Transverse colon (tissue), 4 donors: ENCODE results near the gene GTF2IRD2. TPM values are rescaled to one million over a fixed set of nuclear protein-coding genes. Genes with fewer than 3 reads are reported as not detected.
"Not testable (repeated sequence)": the region's sequence is repeated elsewhere in the genome, so short reads cannot be mapped to it uniquely, and the experiment has no call there.

Experiments used
- DNase-seq: peaks from one replicate; pipeline ENCODE4 v3.0.0-alpha.2; 2019
- H3K27ac ChIP-seq, 4 donors: fragments of 200-600 bp; sonication (generic); 2 replicates each; pipeline ENCODE4 v1.5.1; 2016 to 2018; ENCODE audit warnings: inconsistent platforms in 4 of 4
- H3K27me3 ChIP-seq: fragments of 200-600 bp; sonication (generic); 2 replicates; pipeline ENCODE4 v1.5.1; 2017; ENCODE audit warnings: inconsistent platforms
- H3K36me3 ChIP-seq, 4 donors: fragments of 200-600 bp; sonication (generic); 2 replicates each; pipeline ENCODE4 v1.5.1; 2017 to 2019; ENCODE audit warnings: inconsistent platforms in 4 of 4
- H3K4me1 ChIP-seq, 4 donors: fragments of 200-600 bp; sonication (generic); 2 replicates each; pipeline ENCODE4 v1.5.1; 2017 to 2020; ENCODE audit warnings: inconsistent platforms in 4 of 4
- H3K4me3 ChIP-seq, 4 donors: fragments of 200-600 bp; sonication (generic); 1 replicate in 1 of 4; 2 replicates in 3 of 4; pipeline versions ENCODE4 v1.5.1 to v1.6.1; 2017 to 2019; ENCODE audit warnings: inconsistent platforms in 4 of 4
- H3K9me3 ChIP-seq, 2 donors: fragments of 200-600 bp; sonication (generic); 2 replicates each; pipeline ENCODE4 v1.5.1; 2017 to 2019; ENCODE audit warnings: inconsistent platforms in 2 of 2
- WGBS, 2 donors: methylation state at CpG; one replicate each; pipeline ENCODE4 v1.1.5; 2018; ENCODE audit warnings: low coverage in 1 of 2; 5-methylcytosine and 5-hydroxymethylcytosine counted together
- in situ Hi-C, 4 donors: fragments of 200-750 bp; cut with MboI; loops; one replicate each; pipeline versions ENCODE4 v1.15.0 to v1.15.1; 2017; ENCODE audit warnings: low sequenced_read_pairs in 3 of 4, low pct_ligation_motif_present in 1 of 4, low pct_unique_long_range_greater_than_20kb in 1 of 4
- intact Hi-C: fragments of 100-400 bp; cut with DNase I; formaldehyde crosslinking; loops from one replicate; pipeline ENCODE4 v1.15.1; 2023; ENCODE audit warnings: low total_unique reads
- small RNA-seq, 4 donors: library from RNA; depleted of rRNA; stranded (forward); fragments of <200 nt; gene quantifications; one replicate each; pipeline ENCODE3, GENCODE V24; 2016
- total RNA-seq, 4 donors: library from RNA; depleted of rRNA; stranded (reverse); fragments of >200 nt; gene quantifications; one replicate each; pipeline ENCODE4 v1.1.0, GENCODE V29; 2016

Gene GTF2IRD2
- total RNA-seq, 4 donors from 2014 or later: 12.1 to 103 (median 24.9) TPM

DNA sequence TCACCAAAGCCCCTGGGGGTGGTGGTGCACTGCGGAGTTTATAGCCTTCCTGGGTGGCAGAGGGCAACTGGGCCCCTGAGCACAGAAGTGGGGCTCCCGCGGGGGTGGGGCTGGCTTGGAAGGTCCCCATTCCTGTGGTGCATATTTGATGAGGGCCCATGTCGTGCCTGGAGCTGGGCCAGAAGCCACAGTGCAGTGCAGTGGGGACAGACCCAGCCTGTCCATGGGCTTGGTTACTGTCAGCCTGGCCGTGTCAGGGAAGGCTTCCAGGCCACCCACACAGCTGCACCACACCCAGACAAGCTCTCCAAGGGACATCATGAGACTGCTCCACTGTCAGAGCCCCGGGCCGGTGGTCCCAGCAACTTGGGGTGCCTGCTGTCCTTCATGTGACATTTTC, 84.9 kb downstream of the GTF2IRD2 start:
- H3K27me3 ChIP-seq, H3K9me3 ChIP-seq, in situ Hi-C loops, H3K4me3 ChIP-seq, DNase-seq, H3K27ac ChIP-seq, H3K4me1 ChIP-seq, intact Hi-C loops, H3K36me3 ChIP-seq: not testable (repeated sequence)
- WGBS, 2 donors: 20% methylated on average over 1 of the region's 7 CpGs; no CpG with 5 or more reads in 1 of the 2 donors

DNA sequence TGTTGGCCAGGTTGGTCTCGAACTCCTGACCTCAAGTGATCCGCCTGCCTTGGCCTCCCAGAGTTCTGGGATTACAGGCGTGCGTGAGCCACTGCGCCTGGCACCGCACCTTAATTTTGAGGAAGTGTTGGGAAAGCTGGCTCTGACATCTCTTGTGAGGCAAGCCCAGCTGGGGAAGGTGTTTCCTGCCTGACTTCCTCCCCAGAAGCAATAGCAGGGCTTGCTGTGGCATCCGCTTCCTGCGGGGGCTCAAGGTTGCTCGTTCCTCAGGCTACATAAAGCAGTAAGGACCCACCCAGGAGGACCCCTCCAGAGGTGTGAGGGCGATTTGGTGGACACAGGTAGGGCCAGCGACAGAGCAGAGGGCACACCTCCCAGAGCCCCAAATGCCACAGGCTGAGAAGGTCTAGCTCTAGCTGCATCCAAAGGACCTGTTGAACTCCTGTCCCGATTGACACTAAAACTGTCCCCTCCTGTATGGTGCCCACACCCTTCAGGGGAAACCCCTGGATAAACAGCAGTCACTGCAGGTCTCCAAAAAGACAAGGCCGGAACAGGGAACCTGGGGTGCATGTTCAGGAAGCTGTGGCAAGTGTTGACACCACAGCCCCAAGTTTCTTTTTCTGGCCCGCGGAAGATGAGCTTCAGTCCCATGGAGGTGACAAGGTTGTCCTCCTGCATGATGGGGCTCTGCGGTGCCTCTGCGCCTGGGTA, 86.0 kb downstream of the GTF2IRD2 start:
- DNase-seq: not testable (repeated sequence)

DNA sequence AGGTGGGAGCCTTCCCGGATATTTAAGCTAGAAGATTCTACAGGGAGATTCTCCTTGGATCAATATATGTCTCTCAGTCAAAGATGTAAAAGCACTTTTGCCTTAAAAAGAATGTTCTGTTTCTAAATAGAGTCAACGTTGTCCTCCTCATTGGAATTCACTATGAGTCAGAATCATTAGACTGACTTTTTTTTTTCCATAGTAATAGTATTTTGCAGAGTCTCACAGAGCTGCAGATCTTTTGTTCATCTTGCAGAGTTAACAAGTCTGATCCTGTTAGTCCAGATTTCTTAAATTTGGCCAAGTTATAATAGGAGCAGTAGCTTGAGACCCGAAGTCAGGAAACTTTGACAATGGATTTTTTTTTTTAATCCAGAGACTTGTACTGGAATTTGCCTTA, 92.4 kb downstream of the GTF2IRD2 start:
- in situ Hi-C loops, H3K9me3 ChIP-seq, H3K36me3 ChIP-seq, intact Hi-C loops, H3K27ac ChIP-seq, DNase-seq, H3K4me1 ChIP-seq, H3K4me3 ChIP-seq, H3K27me3 ChIP-seq: not testable (repeated sequence)
- WGBS, 2 donors: no CpG with 5 or more reads among the region's 3 CpGs

More for the DNA sequence above, 86.0 kb downstream of the GTF2IRD2 start:
- H3K4me3 ChIP-seq, in situ Hi-C loops, intact Hi-C loops, H3K36me3 ChIP-seq, H3K27ac ChIP-seq, H3K9me3 ChIP-seq, H3K27me3 ChIP-seq, H3K4me1 ChIP-seq: not testable (repeated sequence)
- WGBS, 2 donors: no CpG with 5 or more reads among the region's 17 CpGs

DNA sequence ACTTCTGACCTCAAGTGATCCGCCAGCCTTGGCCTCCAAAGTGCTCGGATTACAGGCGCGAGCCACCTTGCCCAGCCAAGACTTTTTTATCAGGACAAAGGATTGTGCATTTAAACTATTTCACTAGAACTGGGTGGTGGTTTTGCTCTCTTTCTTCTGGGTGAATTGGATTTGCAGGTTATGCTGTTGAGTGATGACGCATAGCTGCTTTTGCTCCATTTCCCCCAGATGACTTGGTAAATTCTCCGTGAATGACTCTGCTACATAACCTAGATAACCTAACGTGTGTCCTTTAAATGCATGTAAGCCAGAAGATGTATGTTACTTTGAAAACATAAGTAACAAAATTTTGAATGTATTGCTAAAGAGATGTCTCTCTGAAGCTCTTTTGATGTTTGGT, 93.1 kb downstream of the GTF2IRD2 start:
- H3K27me3 ChIP-seq, DNase-seq, H3K4me1 ChIP-seq, in situ Hi-C loops, H3K27ac ChIP-seq, H3K4me3 ChIP-seq, intact Hi-C loops, H3K9me3 ChIP-seq, H3K36me3 ChIP-seq: not testable (repeated sequence)
- WGBS, 2 donors: no CpG with 5 or more reads among the region's 7 CpGs

DNA sequence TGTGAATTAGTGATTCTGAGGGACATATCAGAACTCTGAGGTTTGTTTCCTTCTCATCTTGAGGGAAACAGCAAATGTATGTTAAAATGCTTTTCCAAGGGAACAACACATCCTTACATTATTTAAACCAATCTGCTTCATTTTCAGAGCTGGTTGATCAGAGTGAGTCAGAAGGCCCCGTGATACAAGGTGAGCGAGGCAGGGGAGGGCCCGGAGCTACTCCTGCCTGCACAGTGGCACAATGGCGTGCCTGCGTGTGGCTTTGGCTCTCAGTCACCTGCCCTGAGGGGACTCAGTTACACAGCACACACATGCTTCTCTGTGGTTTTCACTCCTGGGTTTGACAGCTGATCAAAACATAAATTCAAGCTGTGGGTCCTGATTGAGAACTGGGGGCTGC, 94.7 kb downstream of the GTF2IRD2 start:
- DNase-seq, H3K27me3 ChIP-seq, intact Hi-C loops, H3K4me3 ChIP-seq, in situ Hi-C loops, H3K9me3 ChIP-seq, H3K36me3 ChIP-seq, H3K27ac ChIP-seq, H3K4me1 ChIP-seq: not testable (repeated sequence)
- WGBS, 2 donors: no CpG with 5 or more reads among the region's 5 CpGs

DNA sequence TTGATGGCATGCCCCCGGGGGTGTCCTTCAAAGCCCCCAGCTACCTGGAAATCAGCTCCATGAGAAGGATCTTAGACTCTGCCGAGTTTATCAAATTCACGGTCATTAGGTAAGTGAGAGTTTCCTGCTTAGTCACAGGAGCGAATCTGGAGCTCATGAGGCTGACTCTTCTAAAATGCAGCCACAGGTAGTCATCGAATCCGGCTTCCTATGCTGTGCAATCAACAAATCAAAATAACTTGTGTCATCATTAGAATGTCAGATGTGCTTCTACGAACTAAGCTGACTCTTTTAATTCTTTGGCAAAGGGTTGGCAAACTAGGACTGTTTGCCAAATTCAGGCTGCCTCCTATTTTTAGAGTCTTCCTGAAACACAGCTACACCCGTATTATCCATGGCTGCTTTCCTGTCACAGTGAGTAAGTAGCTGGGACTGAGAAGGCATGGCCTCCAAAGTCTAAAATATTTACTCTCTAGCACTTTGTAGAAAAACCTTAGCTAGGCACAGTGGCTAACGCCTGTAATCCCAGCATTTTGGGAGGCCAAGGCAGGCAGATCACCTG, 97.4 kb downstream of the GTF2IRD2 start:
- no CpG with 5 or more reads among the region's 9 CpGs for WGBS, 2 donors
- H3K27ac ChIP-seq, H3K4me3 ChIP-seq, DNase-seq, H3K9me3 ChIP-seq, intact Hi-C loops, in situ Hi-C loops, H3K36me3 ChIP-seq, H3K4me1 ChIP-seq, H3K27me3 ChIP-seq: not testable (repeated sequence)

Small RNA genes lying within 50 kb of the gene (small RNA-seq; reads per million reads assigned to genes)
- 0 reads per million in 4 donors for gene RF00019

Other genes with a start within 250 kb of the GTF2IRD2 start
- gene GTF2I, start 193.9 kb downstream of the GTF2IRD2 start, total RNA-seq: 100 to 1,000 TPM in 3 of 4 donors, 10 to 100 TPM in 1; 90.5 to 216 (median 139) TPM
- 1 to 10 TPM in 3 of 4 donors, not detected in 1; 5.2 to 8.1 (median 6.6) TPM for gene NCF1, start 77.6 kb downstream of the GTF2IRD2 start, total RNA-seq
- 10 to 100 TPM in 1 of 4 donors, 1 to 10 TPM in 3; 4.5 to 12.5 (median 7.4) TPM for gene CASTOR2, start 113.1 kb upstream of the GTF2IRD2 start, total RNA-seq
- gene RCC1L, start 222.2 kb upstream of the GTF2IRD2 start, total RNA-seq: 10 to 100 TPM; 22.4 to 39.0 (median 35.1) TPM
- gene GTF2IRD2B, start 241.0 kb upstream of the GTF2IRD2 start, total RNA-seq: 100 to 1,000 TPM in 2 of 4 donors, 10 to 100 TPM in 2; 22.9 to 112 (median 73.6) TPM